Heart left ventricle (tissue), 16 donors: Measurements from ENCODE around the gene ZNF423. TPM values are rescaled to one million over a fixed set of nuclear protein-coding genes. Genes with fewer than 3 reads are reported as not detected.

Experiments
- ATAC-seq, 4 donors: fragments of 200-7000 bp; cut with Tn5 transposase; one replicate each; pipeline ENCODE4 v1.9.1; 2020 to 2022; ENCODE audit warnings: moderate library complexity in 4 of 4, mild to moderate bottlenecking in 3 of 4, moderate number of reproducible peaks in 1 of 4
- DNase-seq, 5 donors: peaks; one replicate each; pipeline ENCODE4 v3.0.0-alpha.2; 2020
- H3K27ac ChIP-seq, 12 donors: fragments of 200-600 bp; sonication (generic) in 4 of 12; one replicate each; pipeline versions ENCODE4 v1.5.0 to v1.8.0; 2016 to 2022; ENCODE audit warnings: mild to moderate bottlenecking in 2 of 12
- H3K27me3 ChIP-seq, 9 donors: fragments of 200-600 bp; sonication (generic) in 2 of 9; one replicate each; pipeline versions ENCODE4 v1.5.1 to v1.8.0; 2016 to 2022; ENCODE audit warnings: mild to moderate bottlenecking in 3 of 9
- H3K36me3 ChIP-seq, 9 donors: fragments of 200-600 bp; sonication (generic) in 2 of 9; one replicate each; pipeline versions ENCODE4 v1.5.0 to v1.8.0; 2018 to 2022; ENCODE audit warnings: mild to moderate bottlenecking in 2 of 9
- H3K4me1 ChIP-seq, 12 donors: fragments of 200-600 bp; sonication (generic) in 4 of 12; one replicate each; pipeline versions ENCODE4 v1.5.0 to v1.8.0; 2016 to 2022; ENCODE audit warnings: mild to moderate bottlenecking in 3 of 12
- H3K4me3 ChIP-seq, 12 donors: fragments of 200-600 bp; sonication (generic) in 4 of 12; one replicate each; pipeline versions ENCODE4 v1.5.0 to v1.8.0; 2017 to 2022; ENCODE audit warnings: mild to moderate bottlenecking in 9 of 12, moderate library complexity in 4 of 12
- H3K9me3 ChIP-seq, 12 donors: fragments of 200-600 bp; sonication (generic) in 4 of 12; one replicate each; pipeline versions ENCODE4 v1.5.0 to v1.8.0; 2016 to 2022; ENCODE audit warnings: mild to moderate bottlenecking in 1 of 12
- POLR2A ChIP-seq, 2 donors: fragments of 450-650 bp; IDR thresholded peaks; one replicate each; pipeline ENCODE4 v1.6.1; 2017; ENCODE audit warnings: antibody characterized with exemption in 2 of 2, mild to moderate bottlenecking in 2 of 2, moderate library complexity in 2 of 2
- WGBS, 4 donors: extraction: QIAGEN DNeasy Blood & Tissue Kit in 2 of 4; methylation state at CpG; one replicate each; pipeline versions ENCODE4 v1.1.5 to v1.1.7; 2013 to 2018; 5-methylcytosine and 5-hydroxymethylcytosine counted together
- intact Hi-C, 10 donors: fragments of 100-400 bp; cut with DNase I; formaldehyde crosslinking; loops; one replicate each; pipeline versions ENCODE4 v1.11.1 to v1.14.2; 2022
- polyA plus RNA-seq, 2 donors: library from polyadenylated mRNA; stranded (reverse); fragments of 200-250 nt; gene quantifications; one replicate each; pipeline ENCODE4 v1.2.3, GENCODE V29; 2013
- total RNA-seq, 9 donors: library from RNA; depleted of rRNA in 2 of 9; stranded (reverse); fragments of >200 nt in 2 of 9; fragmentation: NEBNext Ultra II Directional in 3 of 9; extraction: Animal tissue kit (Norgen Biotek cat#: 25700) in 3 of 9; gene quantifications; one replicate each; pipeline versions ENCODE4 v1.1.0 to v1.2.4, GENCODE V29; 2016 to 2023
- TF ChIP-seq, protein P1 (sequence below), 12 donors: fragments of 200-600 bp; sonication (generic) in 4 of 12; IDR thresholded peaks; one replicate each; pipeline versions ENCODE4 v1.5.0 to v1.8.0; 2018 to 2022; ENCODE audit warnings: antibody characterized with exemption in 12 of 12, mild to moderate bottlenecking in 5 of 12
- donor health status: ischemic (EF 13 %, LVEDD 7.1; RV severe dilation, severe dysfunction).
- donor health status: healthy with polysubstance abuse.
- donor health status: DM: no; HTN: yes; CAD: no.
- donor health status: DM: no; HTN: no; CAD: no.
- donor health status: ischemic (EF 25% LVEDD 6.9; RV normal size, moderate dysfunction).
- donor health status: ischemic (EF 25% LVEDD 5.7; RV mildly dilated, moderate dysfunction).
- donor health status: healthy.
- donor health status: DM: yes; HTN: yes; CAD: no.
- donor health status: ischemic (EF 35%, LVEDD 5.7; RV mildly dilated, moderate dysfunction).
- donor health status: nonischemic (EF 11% LVEDD 7.7; RV severe dilation, severe dysfunction).
- donor health status: DM: yes; HTN: yes; CAD: no.
- donor health status: PGD.
- donor health status: ischemic (EF 29% LVEDD 5.4; RV normal size, mild dysfunction).
- donor health status: nonischemic (EF 23%, LVEDD 6.1; RV moderate dilation, normal function).

ZNF423 gene
- total and polyA plus RNA-seq, 11 donors, result 1.8 to 10.4 (median 5.7) TPM

DNA sequence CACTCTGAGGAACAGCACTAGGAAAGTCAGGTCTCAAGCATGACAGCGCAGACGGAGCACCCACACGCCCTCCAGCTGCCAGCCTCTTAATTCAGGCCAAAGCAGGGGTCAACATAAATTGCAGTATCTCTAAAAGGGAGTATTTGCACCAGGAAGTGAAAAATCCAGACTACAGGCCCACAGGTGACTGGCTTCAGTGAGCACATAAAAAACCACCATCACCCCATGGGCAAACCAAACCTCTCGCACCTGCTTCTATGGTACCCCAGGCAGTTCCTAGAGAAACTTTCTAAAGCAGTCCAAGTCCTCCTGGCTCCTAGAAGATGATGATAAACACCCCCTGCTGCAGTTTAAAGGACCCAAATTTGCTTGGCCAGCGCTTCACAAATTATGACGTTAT is 129.8 kb downstream of the ZNF423 start:
- no peaks in the 10 kb centered on the region for H3K4me1 ChIP-seq
- H3K4me3 ChIP-seq, result no peak overlapping the region
- intact Hi-C loops, result no loop called here
- no peak for ATAC-seq
- H3K36me3 ChIP-seq, result peaks cover 0 to 14% (median 0%) of the 10 kb centered on the region in 9 donors
- DNase-seq, result no peak
- H3K27me3 ChIP-seq, result no peaks in the 10 kb centered on the region
- TF ChIP-seq, protein P1, sequence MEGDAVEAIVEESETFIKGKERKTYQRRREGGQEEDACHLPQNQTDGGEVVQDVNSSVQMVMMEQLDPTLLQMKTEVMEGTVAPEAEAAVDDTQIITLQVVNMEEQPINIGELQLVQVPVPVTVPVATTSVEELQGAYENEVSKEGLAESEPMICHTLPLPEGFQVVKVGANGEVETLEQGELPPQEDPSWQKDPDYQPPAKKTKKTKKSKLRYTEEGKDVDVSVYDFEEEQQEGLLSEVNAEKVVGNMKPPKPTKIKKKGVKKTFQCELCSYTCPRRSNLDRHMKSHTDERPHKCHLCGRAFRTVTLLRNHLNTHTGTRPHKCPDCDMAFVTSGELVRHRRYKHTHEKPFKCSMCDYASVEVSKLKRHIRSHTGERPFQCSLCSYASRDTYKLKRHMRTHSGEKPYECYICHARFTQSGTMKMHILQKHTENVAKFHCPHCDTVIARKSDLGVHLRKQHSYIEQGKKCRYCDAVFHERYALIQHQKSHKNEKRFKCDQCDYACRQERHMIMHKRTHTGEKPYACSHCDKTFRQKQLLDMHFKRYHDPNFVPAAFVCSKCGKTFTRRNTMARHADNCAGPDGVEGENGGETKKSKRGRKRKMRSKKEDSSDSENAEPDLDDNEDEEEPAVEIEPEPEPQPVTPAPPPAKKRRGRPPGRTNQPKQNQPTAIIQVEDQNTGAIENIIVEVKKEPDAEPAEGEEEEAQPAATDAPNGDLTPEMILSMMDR (IDR thresholded peaks at IDR 0.05), result no peak
- TF ChIP-seq POLR2A (IDR thresholded peaks at IDR 0.05), result no peak
- 88 to 96% (median 95%) methylated on average over 5 to 6 of the region's 6 CpGs for WGBS, 4 donors
- peaks cover 0 to 14% (median 10%) of the 10 kb centered on the region in 12 donors for H3K9me3 ChIP-seq
- H3K27ac ChIP-seq, result no peak overlapping the region

DNA sequence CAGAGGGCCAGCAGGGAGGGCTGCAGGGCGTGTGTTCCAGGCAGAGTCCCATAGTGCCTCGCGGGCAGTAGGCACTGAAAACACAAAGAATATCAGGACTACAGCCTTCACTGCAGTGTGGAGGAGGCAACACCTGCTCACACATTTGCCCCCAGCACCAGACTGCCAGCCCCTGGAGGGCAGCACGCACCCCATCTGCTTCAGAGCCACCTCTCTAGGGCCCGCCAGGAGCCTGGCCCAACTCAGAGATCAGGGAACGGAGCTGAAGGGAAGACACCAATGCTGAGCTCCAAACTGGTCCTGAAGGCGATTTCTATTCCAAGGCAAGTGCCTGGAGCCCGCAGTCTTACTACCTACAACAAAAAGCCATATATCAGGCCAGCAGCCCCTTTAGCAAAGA is 130.3 kb downstream of the ZNF423 start:
- Histone ChIP-seq H3K4me3 (no peak overlapping the region), H3K27me3 (no peaks in the 10 kb centered on the region), H3K4me1 (no peaks in the 10 kb centered on the region), H3K9me3 (peaks cover 0 to 14% (median 10%) of the 10 kb centered on the region in 12 donors), H3K36me3 (peaks cover 0 to 11% (median 0%) of the 10 kb centered on the region in 9 donors), H3K27ac (no peak overlapping the region)
- WGBS, 4 donors, result 92 to 96% (median 94%) methylated on average over 3 to 8 of the region's 8 CpGs
- TF ChIP-seq, protein P1 (IDR thresholded peaks at IDR 0.05), result no peak
- no peak for TF ChIP-seq POLR2A (IDR thresholded peaks at IDR 0.05)
- intact Hi-C loops, result no loop called here
- ATAC-seq (no peak), DNase-seq (no peak)

DNA sequence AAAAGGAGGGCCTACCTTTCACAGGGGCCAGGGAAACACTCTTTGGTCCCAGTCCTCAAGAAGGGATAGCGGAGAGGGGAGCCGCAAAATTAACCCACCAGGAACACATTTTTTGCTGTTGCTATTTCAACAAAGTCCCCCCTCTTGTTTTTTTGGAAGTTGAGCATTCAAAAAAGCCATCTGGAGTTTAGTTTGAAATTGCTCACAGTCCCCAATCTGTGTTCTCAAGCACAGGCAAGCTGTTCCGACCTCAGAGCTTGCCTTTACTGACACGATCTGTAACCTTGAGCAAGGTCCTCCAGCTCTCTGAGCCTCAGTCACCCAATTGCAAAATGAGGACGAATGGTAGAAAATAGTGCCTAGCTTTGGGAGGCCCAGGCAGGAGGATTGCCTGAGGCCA is 131.1 kb downstream of the ZNF423 start:
- intact Hi-C loops, result no loop called here
- H3K4me1 ChIP-seq, result no peaks in the 10 kb centered on the region
- H3K36me3 ChIP-seq, result peaks cover 0 to 3% (median 0%) of the 10 kb centered on the region in 9 donors
- 93 to 97% (median 96%) methylated on average over 5 of the region's 5 CpGs for WGBS, 4 donors
- H3K9me3 ChIP-seq, result peaks cover 0 to 8% (median 4%) of the 10 kb centered on the region in 12 donors
- DNase-seq, result no peak
- H3K27me3 ChIP-seq, result no peaks in the 10 kb centered on the region
- no peak overlapping the region for H3K27ac ChIP-seq
- TF ChIP-seq POLR2A (IDR thresholded peaks at IDR 0.05), result no peak
- TF ChIP-seq, protein P1 (IDR thresholded peaks at IDR 0.05), result no peak
- no peak for ATAC-seq
- no peak overlapping the region for H3K4me3 ChIP-seq

DNA sequence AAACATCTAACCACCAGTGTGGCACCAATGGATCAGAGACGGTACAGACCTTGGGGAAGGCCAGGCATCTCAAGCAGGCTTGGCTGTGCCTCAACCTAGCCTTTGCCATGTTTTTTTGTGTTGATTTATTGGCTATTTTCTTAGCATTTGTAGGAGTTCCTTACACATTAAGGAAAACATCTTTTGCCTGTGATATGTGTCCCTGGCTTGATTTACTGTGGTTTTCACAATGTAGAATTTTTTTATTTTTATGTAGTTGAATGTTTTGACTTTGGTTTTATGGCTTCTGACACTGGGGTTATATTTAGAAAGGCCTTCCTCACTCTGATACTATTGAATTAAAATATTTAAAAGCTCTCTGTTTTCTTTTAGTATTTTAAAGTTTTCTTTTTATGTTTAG is 132.6 kb downstream of the ZNF423 start:
- no peak for DNase-seq
- no peak overlapping the region for H3K27ac ChIP-seq
- no peak overlapping the region for H3K4me3 ChIP-seq
- 93 to 96% (median 95%) methylated on average over 1 of the region's 1 CpG for WGBS, 4 donors
- no peaks in the 10 kb centered on the region for H3K9me3 ChIP-seq
- intact Hi-C loops, result no loop called here
- TF ChIP-seq, protein P1 (IDR thresholded peaks at IDR 0.05), result no peak
- TF ChIP-seq POLR2A (IDR thresholded peaks at IDR 0.05), result no peak
- peaks cover 0 to 4% (median 0%) of the 10 kb centered on the region in 12 donors for H3K4me1 ChIP-seq
- no peak for ATAC-seq
- no peaks in the 10 kb centered on the region for H3K36me3 ChIP-seq
- no peaks in the 10 kb centered on the region for H3K27me3 ChIP-seq
